Measurements from ENCODE around the gene KCTD11.

KCTD11 gene

GRCh38 chr17:7324438-7324779 lies 27.6 kb upstream of the KCTD11 start:
- DNase-seq (ENCODE audit: low read depth) = no peak
- no peak overlapping the region for H3K4me3 ChIP-seq (ENCODE audit: low read depth, low read length)
- TF ChIP-seq CTCF (conservative IDR thresholded peaks at IDR 0.05; ENCODE audit: low read depth, low read length) = no peak

- H3K4me3 ChIP-seq (ENCODE audit: low read depth, low read length) = no peak overlapping the region
- no peak for TF ChIP-seq CTCF (conservative IDR thresholded peaks at IDR 0.05; ENCODE audit: low read depth, low read length)
- no peak for DNase-seq (ENCODE audit: low read depth)
Measured at GRCh38 chr17:7325031-7325528, 26.9 kb upstream of the KCTD11 start.

GRCh38 chr17:7326186-7326585 lies 25.8 kb upstream of the KCTD11 start:
- no peak for TF ChIP-seq CTCF (conservative IDR thresholded peaks at IDR 0.05; ENCODE audit: low read depth, low read length)
- H3K4me3 ChIP-seq (ENCODE audit: low read depth, low read length) = no peak overlapping the region
- no peak for DNase-seq (ENCODE audit: low read depth)

GRCh38 chr17:7327056-7327455 lies 24.9 kb upstream of the KCTD11 start:
- no peak for TF ChIP-seq CTCF (conservative IDR thresholded peaks at IDR 0.05; ENCODE audit: low read depth, low read length)
- DNase-seq (ENCODE audit: low read depth) = no peak
- no peak overlapping the region for H3K4me3 ChIP-seq (ENCODE audit: low read depth, low read length)

- no peak overlapping the region for H3K4me3 ChIP-seq (ENCODE audit: low read depth, low read length)
- TF ChIP-seq CTCF (conservative IDR thresholded peaks at IDR 0.05; ENCODE audit: low read depth, low read length) = no peak
- DNase-seq (ENCODE audit: low read depth) = no peak
Measured at GRCh38 chr17:7327501-7327900, 24.5 kb upstream of the KCTD11 start.

- no peak for DNase-seq (ENCODE audit: low read depth)
- H3K4me3 ChIP-seq (ENCODE audit: low read depth, low read length) = no peak overlapping the region
- no peak for TF ChIP-seq CTCF (conservative IDR thresholded peaks at IDR 0.05; ENCODE audit: low read depth, low read length)
Measured at GRCh38 chr17:7328009-7328408, 24.0 kb upstream of the KCTD11 start.

- H3K4me3 ChIP-seq (ENCODE audit: low read depth, low read length) = peak within 1 kb of the TSS; percentile 90
- DNase-seq (ENCODE audit: low read depth) = no peak
- TF ChIP-seq CTCF (conservative IDR thresholded peaks at IDR 0.05; ENCODE audit: low read depth, low read length) = peak; percentile 19
Measured at GRCh38 chr17:7328840-7329373, 23.1 kb upstream of the KCTD11 start, which contains the start of gene NEURL4. Gene NEURL4 (minus strand): TSS chr17:7329335. CDS start chr17:7329312, 23 bp downstream.

Data from choroid plexus epithelial cell (primary cell).